ENCODE data around the gene SPDYE3. TPM values are rescaled to one million over a fixed set of nuclear protein-coding genes. Genes with fewer than 3 reads are reported as not detected.
"Not testable (repeated sequence)": the region's sequence is repeated elsewhere in the genome, so short reads cannot be mapped to it uniquely, and the experiment has no call there.

SPDYE3 gene
- total RNA-seq, 1 donor from 2014 or later, result not detected

GRCh38 chr7:100287191-100287969, 20.1 kb upstream of the SPDYE3 start:
- intact Hi-C loops (cut with micrococcal nuclease), result not testable (repeated sequence)

- intact Hi-C loops (cut with micrococcal nuclease), result not testable (repeated sequence)
Observed at GRCh38 chr7:100288258-100288657, 19.2 kb upstream of the SPDYE3 start.

GRCh38 chr7:100292162-100292561, 15.3 kb upstream of the SPDYE3 start:
- intact Hi-C loops (cut with micrococcal nuclease), result not testable (repeated sequence)

GRCh38 chr7:100295269-100295668, 12.2 kb upstream of the SPDYE3 start:
- intact Hi-C loops (cut with micrococcal nuclease), result not testable (repeated sequence)

GRCh38 chr7:100297852-100298631, 9.5 kb upstream of the SPDYE3 start:
- intact Hi-C loops (cut with micrococcal nuclease), result not testable (repeated sequence)

GRCh38 chr7:100298632-100298895, 8.9 kb upstream of the SPDYE3 start:
- intact Hi-C loops (cut with micrococcal nuclease), result not testable (repeated sequence)

- intact Hi-C loops (cut with micrococcal nuclease), result not testable (repeated sequence)
Observed at GRCh38 chr7:100304526-100304925, 3.0 kb upstream of the SPDYE3 start.

- intact Hi-C loops (cut with micrococcal nuclease), result not testable (repeated sequence)
Observed at GRCh38 chr7:100318329-100318728, 10.8 kb downstream of the SPDYE3 start.

GRCh38 chr7:100321648-100322047, 14.1 kb downstream of the SPDYE3 start:
- intact Hi-C loops (cut with micrococcal nuclease), result not testable (repeated sequence)

GRCh38 chr7:100324194-100324593, 16.7 kb downstream of the SPDYE3 start:
- intact Hi-C loops (cut with micrococcal nuclease), result not testable (repeated sequence)

- intact Hi-C loops (cut with micrococcal nuclease), result not testable (repeated sequence)
Observed at GRCh38 chr7:100325671-100326070, 18.2 kb downstream of the SPDYE3 start.

GRCh38 chr7:100326914-100327313, 19.4 kb downstream of the SPDYE3 start:
- intact Hi-C loops (cut with micrococcal nuclease), result not testable (repeated sequence)

GRCh38 chr7:100335566-100336466, 28.3 kb downstream of the SPDYE3 start:
- intact Hi-C loops (cut with micrococcal nuclease), result loop anchor here (1.0 to 2.0 kb wide), 2 partner anchors 9 to 93 kb away; partner anchors contain the start of genes MEPCE and ZCWPW1

GRCh38 chr7:100338083-100338696, 30.7 kb downstream of the SPDYE3 start:
- intact Hi-C loops (cut with micrococcal nuclease), result not testable (repeated sequence)

GRCh38 chr7:100341286-100341685, 33.8 kb downstream of the SPDYE3 start:
- intact Hi-C loops (cut with micrococcal nuclease), result not testable (repeated sequence)

- intact Hi-C loops (cut with micrococcal nuclease), result no loop called here
Observed at GRCh38 chr7:100342765-100343164, 35.3 kb downstream of the SPDYE3 start.

- intact Hi-C loops (cut with micrococcal nuclease), result loop anchor here (1.0 to 2.0 kb wide), 5 partner anchors 53 to 211 kb away; partner anchors contain the start of gene ZCWPW1
Observed at GRCh38 chr7:100344124-100344559, 36.6 kb downstream of the SPDYE3 start.

GRCh38 chr7:100344560-100345287, 37.2 kb downstream of the SPDYE3 start:
- intact Hi-C loops (cut with micrococcal nuclease), result loop anchor here (1.0 to 2.0 kb wide), 7 partner anchors 8 to 212 kb away; partner anchors contain the start of gene ZCWPW1

- intact Hi-C loops (cut with micrococcal nuclease), result loop anchor here (1.0 to 2.0 kb wide), 5 partner anchors 9 to 212 kb away; no protein-coding TSS in a partner anchor
Observed at GRCh38 chr7:100345288-100345672, 37.8 kb downstream of the SPDYE3 start.

- intact Hi-C loops (cut with micrococcal nuclease), result no loop called here
Observed at GRCh38 chr7:100346921-100347320, 39.4 kb downstream of the SPDYE3 start.

All from T-helper 1 cell treated with Interleukin-12 subunit alpha and Interleukin-12 subunit beta and Interleukin-4 antibody, amounts not matched to agents 30 ng/mL and 1 ng/mL, for 36 hours (primary cell).